Cardiac muscle cell (in vitro differentiated cells and primary cell): ENCODE measurements around the gene MBOAT7. TPM values are rescaled to one million over a fixed set of nuclear protein-coding genes. Genes with fewer than 3 reads are reported as not detected.
"Not testable (repeated sequence)": the region's sequence is repeated elsewhere in the genome, so short reads cannot be mapped to it uniquely, and the experiment has no call there.

Experiments used
- DNase-seq, 2 donors: peaks; one replicate each; pipeline versions ENCODE4 v3.0.0 to v3.0.0-alpha.2; 2010 to 2017; ENCODE audit warnings: low read depth in 1 of 2, low spot score in 1 of 2
- H3K27ac ChIP-seq: fragments of 200-600 bp; sonication (generic); 2 replicates; pipeline ENCODE4 v1.5.1; 2016
- H3K27me3 ChIP-seq: fragments of 200-600 bp; sonication (generic); 2 replicates; pipeline ENCODE4 v1.6.0; 2016; ENCODE audit warnings: control low read depth
- H3K36me3 ChIP-seq: fragments of 200-600 bp; sonication (generic); 2 replicates; pipeline ENCODE4 v1.5.1; 2016; ENCODE audit warnings: control low read depth
- H3K4me1 ChIP-seq: fragments of 200-600 bp; sonication (generic); 2 replicates; pipeline ENCODE4 v1.8.1; 2017; ENCODE audit warnings: low read depth, mild to moderate bottlenecking, mixed run types
- H3K4me3 ChIP-seq: fragments of 200-600 bp; sonication (generic); 2 replicates; pipeline ENCODE4 v1.5.1; 2016; ENCODE audit warnings: mild to moderate bottlenecking
- H3K9me3 ChIP-seq: fragments of 200-600 bp; sonication (generic); 2 replicates; pipeline ENCODE4 v1.5.1; 2017; ENCODE audit warnings: low read depth, mild to moderate bottlenecking, control low read depth
- polyA plus RNA-seq: library from polyadenylated mRNA; unstranded; fragments of >200 nt; fragmentation: Nextera tagmentation; extraction: Ambion mirVana; gene quantifications from 2 replicates; pipeline ENCODE4 v1.2.1, GENCODE V29; 2016
- total RNA-seq: library from RNA; depleted of rRNA; stranded (reverse); fragments of >200 nt; gene quantifications from 2 replicates; pipeline ENCODE4 v1.2.3, GENCODE V29; 2016
- TF ChIP-seq, protein P1 (sequence below): IDR thresholded peaks from 2 replicates; pipeline ENCODE4 v1.5.1; 2012; ENCODE audit warnings: low read depth, mild to moderate bottlenecking, low read length

MBOAT7 gene
- total and polyA plus RNA-seq, 2 experiments from 2014 or later: 118 to 131 TPM

DNA sequence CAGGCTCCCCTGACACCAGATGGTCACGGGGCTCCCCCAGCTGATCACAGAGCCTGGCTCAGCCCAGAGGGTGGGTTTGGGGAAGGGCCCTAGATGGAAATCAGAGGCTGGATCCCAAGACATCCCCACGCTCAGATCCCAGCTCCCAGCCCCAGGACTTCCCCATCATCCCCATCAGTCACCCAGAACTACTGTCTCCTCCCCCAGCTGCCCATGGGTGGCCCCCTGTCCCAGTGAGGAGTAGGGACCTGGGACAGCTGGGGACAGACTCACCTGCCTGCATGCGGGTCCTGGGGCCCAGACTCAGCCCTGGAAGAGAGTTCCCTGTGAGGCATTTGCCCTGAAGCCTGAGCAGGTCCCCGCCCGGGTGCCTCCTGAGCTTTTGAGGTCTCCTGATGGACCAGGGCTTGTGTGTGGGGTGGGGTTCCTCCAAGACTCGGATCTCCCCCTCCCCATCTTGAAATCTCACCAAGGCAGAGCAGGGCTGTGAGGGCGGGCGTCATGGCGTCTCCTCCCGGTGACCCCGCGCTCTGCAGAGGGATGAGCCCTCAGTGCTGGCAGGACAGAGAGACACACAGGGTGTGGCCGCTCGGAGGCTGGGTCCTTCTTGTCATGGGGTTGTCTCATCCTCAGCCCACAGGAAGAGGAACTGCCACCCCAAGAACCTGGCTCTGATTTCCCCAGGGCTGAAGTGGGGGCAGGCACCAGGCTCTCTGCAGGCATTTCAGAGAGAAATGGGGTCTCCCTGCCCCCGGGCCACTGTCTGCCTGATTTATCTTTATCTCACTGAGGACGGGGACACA is 33.3 kb upstream of the MBOAT7 start, which contains the start of gene LILRB3:
Gene LILRB3 (minus strand): TSS at position 534 of the 803 bp plus-strand sequence. CDS start 31 bp downstream, at position 503.
- not testable (repeated sequence) for H3K4me3 ChIP-seq, H3K27ac ChIP-seq, H3K36me3 ChIP-seq, H3K9me3 ChIP-seq, H3K27me3 ChIP-seq, DNase-seq, H3K4me1 ChIP-seq

DNA sequence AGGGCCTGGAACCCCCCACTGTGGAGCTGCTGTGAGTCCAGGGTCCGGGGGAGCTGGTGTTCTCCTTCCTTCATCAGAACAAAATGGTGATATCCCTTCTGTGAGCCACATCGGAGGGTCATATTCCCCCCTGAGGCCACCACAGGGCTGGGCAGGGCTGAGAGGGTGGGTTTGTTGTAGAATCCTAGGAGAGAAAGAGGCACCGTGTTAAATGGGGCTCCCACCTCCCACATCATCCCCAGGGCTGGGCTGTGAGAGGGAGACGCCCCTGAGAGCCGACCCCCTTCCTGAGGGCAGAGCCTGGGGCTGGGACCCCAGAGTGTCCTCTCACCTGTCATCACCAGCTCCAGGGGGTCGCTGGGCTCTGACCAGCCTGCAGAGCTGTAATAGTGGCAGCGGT is 32.6 kb upstream of the MBOAT7 start:
- not testable (repeated sequence) for DNase-seq, H3K4me1 ChIP-seq

DNA sequence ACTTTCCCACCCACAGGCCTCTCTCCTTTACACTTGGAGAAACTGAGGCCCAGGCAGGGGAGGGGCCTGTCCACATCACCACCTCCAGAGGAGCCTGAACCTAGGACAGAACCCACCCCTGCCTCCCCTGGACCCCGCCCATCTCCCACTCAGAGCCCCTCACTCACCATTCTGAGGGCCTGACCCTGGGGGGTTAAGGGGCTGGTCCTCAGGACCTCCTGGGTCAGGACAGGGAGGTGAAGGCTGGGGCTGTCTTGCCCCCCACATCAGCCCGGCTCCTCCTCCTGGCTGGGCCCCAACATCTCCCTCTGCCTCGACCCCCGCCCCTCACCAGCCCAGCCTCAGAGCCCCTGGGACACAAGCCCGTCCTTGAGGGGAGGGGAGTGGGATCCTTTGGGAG is 30.3 kb upstream of the MBOAT7 start:
- H3K27me3 ChIP-seq, H3K27ac ChIP-seq, DNase-seq, H3K36me3 ChIP-seq, H3K9me3 ChIP-seq, H3K4me1 ChIP-seq, H3K4me3 ChIP-seq: not testable (repeated sequence)

More for the DNA sequence above, 32.6 kb upstream of the MBOAT7 start:
- not testable (repeated sequence) for H3K4me3 ChIP-seq, H3K9me3 ChIP-seq, H3K36me3 ChIP-seq, H3K27ac ChIP-seq, H3K27me3 ChIP-seq

DNA sequence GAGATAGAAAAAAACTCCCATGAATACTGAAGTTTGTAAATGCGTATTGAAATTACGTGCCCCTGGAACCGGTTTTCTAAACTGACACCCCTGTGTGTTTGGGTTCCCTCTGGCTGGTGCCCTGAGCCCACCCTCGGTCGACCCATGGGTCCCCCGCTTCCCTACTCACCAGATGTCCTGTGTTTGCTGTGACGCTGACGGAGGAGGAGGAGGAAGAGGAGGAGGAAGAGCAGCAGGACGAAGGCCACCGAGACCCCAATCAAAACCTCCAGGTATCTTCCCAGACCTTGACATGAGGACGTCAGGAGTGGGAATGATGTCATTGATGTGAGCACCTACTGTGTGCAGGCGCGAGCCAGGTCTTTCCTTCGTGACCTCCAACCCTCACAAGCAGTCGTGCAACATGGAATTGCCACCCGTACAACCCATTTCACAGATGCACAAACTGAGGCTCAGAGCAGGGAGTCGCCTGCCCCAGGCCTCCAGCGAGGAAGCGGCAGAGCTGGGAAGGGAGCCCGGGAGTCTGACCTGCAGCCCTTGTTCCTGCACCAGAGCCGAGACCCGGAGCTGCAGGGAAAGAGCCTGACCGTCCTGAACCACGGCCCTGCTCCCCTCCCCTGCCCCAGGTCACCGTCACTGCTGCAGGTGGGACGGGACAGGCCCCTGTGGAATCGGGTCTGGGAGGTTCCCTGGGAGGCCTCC is 29.7 kb upstream of the MBOAT7 start:
- no peak for DNase-seq
- Histone ChIP-seq H3K36me3 (no peaks in the 10 kb centered on the region), H3K27ac (no peak overlapping the region), H3K9me3 (no peaks in the 10 kb centered on the region), H3K4me3 (no peak overlapping the region), H3K4me1 (peaks cover 3% of the 10 kb centered on the region), H3K27me3 (no peaks in the 10 kb centered on the region)
- TF ChIP-seq, protein P1, sequence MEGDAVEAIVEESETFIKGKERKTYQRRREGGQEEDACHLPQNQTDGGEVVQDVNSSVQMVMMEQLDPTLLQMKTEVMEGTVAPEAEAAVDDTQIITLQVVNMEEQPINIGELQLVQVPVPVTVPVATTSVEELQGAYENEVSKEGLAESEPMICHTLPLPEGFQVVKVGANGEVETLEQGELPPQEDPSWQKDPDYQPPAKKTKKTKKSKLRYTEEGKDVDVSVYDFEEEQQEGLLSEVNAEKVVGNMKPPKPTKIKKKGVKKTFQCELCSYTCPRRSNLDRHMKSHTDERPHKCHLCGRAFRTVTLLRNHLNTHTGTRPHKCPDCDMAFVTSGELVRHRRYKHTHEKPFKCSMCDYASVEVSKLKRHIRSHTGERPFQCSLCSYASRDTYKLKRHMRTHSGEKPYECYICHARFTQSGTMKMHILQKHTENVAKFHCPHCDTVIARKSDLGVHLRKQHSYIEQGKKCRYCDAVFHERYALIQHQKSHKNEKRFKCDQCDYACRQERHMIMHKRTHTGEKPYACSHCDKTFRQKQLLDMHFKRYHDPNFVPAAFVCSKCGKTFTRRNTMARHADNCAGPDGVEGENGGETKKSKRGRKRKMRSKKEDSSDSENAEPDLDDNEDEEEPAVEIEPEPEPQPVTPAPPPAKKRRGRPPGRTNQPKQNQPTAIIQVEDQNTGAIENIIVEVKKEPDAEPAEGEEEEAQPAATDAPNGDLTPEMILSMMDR: no peak

DNA sequence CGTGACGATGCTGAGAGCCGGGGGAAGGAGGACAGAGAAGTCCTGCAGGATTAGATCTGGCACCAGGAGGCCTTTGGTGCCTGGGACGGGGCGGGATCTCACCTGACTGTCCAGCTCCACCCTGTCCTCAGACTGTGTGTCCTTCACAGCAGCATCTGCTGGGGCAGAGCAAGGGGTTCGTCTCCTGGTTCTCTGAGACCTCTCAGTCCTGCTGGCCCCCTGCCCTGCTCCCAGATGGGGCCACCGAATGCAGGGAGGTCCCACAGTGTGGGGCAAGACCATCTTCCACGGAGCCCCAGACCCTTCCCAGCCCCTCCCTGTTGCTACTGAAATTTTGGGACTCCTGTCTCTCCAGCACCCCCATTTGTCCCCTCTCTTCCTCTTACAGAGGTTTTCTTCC is 28.9 kb upstream of the MBOAT7 start:
- no peak overlapping the region for H3K4me3 ChIP-seq
- no peaks in the 10 kb centered on the region for H3K36me3 ChIP-seq
- no peak for DNase-seq
- no peak overlapping the region for H3K27ac ChIP-seq
- TF ChIP-seq, protein P1: no peak
- H3K9me3 ChIP-seq: no peaks in the 10 kb centered on the region
- H3K27me3 ChIP-seq: no peaks in the 10 kb centered on the region
- peaks cover 6% of the 10 kb centered on the region for H3K4me1 ChIP-seq

DNA sequence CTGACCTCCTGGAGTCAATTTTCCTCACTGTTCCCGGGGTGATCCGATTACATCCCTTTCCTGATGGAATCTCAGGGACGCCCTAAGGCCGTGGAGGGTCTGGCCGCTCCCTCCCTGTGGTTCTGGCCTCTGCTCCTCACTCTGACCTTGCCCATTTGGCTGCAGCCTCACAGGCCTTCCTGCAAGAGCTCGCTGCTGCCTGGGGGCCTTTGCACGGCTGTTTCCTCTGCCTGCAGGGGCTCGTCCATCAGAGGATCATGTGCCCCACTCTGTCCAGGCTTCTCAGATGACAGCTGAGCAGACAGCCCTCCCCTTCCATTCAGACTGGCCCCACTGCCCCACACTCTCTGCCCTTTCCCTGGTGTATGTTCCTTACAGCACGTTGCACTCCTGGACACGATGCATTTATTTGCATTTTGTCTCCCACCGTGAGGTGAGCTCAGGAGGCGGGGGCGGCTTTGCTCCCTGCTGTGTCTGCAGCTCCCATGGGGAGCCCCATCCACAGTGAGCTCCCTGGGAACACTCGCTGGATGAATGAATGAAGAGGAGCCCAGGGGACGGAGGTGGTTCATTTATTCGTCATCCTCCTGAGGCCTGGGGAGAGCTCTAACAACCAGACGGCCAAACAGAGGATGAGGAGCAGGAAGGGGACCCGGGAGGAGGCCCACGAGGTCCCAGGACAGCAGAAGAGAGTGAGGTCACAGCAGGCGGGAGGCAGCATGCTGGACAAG is 28.3 kb upstream of the MBOAT7 start:
- not testable (repeated sequence) for H3K27ac ChIP-seq, DNase-seq, H3K27me3 ChIP-seq, H3K4me1 ChIP-seq, H3K36me3 ChIP-seq, H3K4me3 ChIP-seq, H3K9me3 ChIP-seq

DNA sequence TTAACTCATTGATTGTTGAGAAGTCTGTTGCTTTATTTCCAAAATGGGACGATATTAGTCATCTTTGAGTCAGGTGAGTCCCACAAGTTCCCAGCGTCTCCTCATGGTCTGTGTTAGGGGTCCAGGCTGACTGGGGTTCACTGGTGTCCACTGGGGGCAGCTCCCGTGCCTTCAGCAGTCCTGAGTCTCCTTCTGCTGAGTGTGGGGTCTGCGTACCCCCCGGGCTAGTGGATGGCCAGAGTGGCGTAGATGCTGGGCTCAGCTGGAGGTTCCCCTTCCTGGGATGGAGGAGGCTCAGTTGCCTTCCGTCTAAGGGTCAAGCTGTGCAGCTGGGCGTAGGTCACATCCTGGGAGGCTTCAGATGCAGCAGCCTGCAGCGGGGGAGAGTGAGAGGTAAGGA is 27.5 kb upstream of the MBOAT7 start:
- H3K4me1 ChIP-seq: peaks cover 3% of the 10 kb centered on the region
- no peak overlapping the region for H3K4me3 ChIP-seq
- no peak overlapping the region for H3K27ac ChIP-seq
- no peaks in the 10 kb centered on the region for H3K36me3 ChIP-seq
- no peak for DNase-seq
- H3K9me3 ChIP-seq: no peaks in the 10 kb centered on the region
- TF ChIP-seq, protein P1: no peak
- no peaks in the 10 kb centered on the region for H3K27me3 ChIP-seq

DNA sequence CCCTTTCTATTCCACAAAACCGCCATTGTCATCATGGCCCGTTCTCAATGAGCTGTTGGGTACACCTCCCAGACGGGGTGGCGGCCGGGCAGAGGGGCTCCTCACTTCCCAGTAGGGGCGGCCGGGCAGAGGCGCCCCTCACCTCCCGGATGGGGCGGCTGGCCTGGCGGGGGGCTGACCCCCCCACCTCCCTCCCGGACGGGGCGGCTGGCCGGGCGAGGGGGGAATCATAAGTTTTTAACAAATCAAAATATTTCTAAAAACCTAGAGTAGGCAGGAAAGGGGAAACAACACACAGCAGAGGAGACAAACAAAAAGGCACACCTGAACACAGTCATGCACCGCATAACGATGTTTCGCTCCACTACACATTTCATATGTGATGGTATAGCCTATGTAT is 25.4 kb upstream of the MBOAT7 start:
- not testable (repeated sequence) for H3K27me3 ChIP-seq, DNase-seq, H3K9me3 ChIP-seq, H3K4me3 ChIP-seq, H3K36me3 ChIP-seq, H3K27ac ChIP-seq
- peaks cover 15% of the 10 kb centered on the region for H3K4me1 ChIP-seq

DNA sequence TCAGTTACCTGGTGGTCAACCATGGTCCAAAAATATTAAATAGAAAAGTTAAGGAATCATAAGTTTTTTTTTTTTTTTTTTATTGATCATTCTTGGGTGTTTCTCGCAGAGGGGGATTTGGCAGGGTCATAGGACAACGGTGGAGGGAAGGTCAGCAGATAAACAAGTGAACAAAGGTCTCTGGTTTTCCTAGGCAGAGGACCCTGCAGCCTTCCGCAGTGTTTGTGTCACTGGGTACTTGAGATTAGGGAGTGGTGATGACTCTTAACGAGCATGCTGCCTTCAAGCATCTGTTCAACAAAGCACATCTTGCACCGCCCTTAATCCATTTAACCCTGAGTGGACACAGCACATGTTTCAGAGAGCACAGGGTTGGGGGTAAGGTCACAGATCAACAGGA is 24.8 kb upstream of the MBOAT7 start:
- H3K27ac ChIP-seq, DNase-seq, H3K36me3 ChIP-seq, H3K4me3 ChIP-seq, H3K9me3 ChIP-seq, H3K27me3 ChIP-seq: not testable (repeated sequence)
- H3K4me1 ChIP-seq: peaks cover 20% of the 10 kb centered on the region
